ENCODE measurements around the gene THRSP. TPM values are rescaled to one million over a fixed set of nuclear protein-coding genes. Genes with fewer than 3 reads are reported as not detected.

Gene THRSP
- total RNA-seq, 4 donors from 2014 or later: 24.8 to 228 (median 81.8) TPM

- no peak for TF ChIP-seq CTCF (IDR thresholded peaks at IDR 0.05; ENCODE audit: low read depth)
Measured at GRCh38 chr11:78062671-78063070, 990 bp upstream of the THRSP start.

- TF ChIP-seq CTCF (IDR thresholded peaks at IDR 0.05; ENCODE audit: low read depth): no peak
Measured at GRCh38 chr11:78065203-78065602, 1.5 kb downstream of the THRSP start.

GRCh38 chr11:78066471-78066870, 2.8 kb downstream of the THRSP start:
- TF ChIP-seq CTCF (IDR thresholded peaks at IDR 0.05; ENCODE audit: low read depth): no peak

GRCh38 chr11:78067704-78068103, 4.0 kb downstream of the THRSP start:
- no peak for TF ChIP-seq CTCF (IDR thresholded peaks at IDR 0.05; ENCODE audit: low read depth)

GRCh38 chr11:78069465-78069864, 5.8 kb downstream of the THRSP start:
- no peak for TF ChIP-seq CTCF (IDR thresholded peaks at IDR 0.05; ENCODE audit: low read depth)

- no peak for TF ChIP-seq CTCF (IDR thresholded peaks at IDR 0.05; ENCODE audit: low read depth)
Measured at GRCh38 chr11:78070621-78071020, 7.0 kb downstream of the THRSP start.

- no peak for TF ChIP-seq CTCF (IDR thresholded peaks at IDR 0.05; ENCODE audit: low read depth)
Measured at GRCh38 chr11:78071717-78072116, 8.1 kb downstream of the THRSP start.

Data from subcutaneous adipose tissue (tissue), 4 donors.